ENCODE measurements around the gene CCDC85A.

DNA sequence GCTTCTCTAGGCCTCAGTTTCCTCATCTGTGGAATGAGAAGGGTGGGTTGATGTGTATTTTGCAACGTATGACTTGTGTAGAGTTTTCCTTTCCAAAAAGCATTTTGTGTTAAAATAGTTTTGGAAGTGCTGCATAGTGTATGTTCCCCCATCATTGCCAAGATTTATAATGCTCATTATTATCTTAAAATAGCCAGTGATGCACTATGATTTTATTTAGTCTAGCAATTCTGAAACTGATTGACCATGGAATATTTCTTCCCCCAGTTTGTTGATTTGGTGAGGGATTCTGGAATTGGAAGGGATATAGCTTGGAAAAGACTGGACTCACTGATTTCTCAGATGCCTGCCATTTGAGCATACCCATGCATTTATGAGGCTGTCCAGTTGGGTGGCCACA is 130.6 kb downstream of the CCDC85A start:
- TF ChIP-seq, protein P1, sequence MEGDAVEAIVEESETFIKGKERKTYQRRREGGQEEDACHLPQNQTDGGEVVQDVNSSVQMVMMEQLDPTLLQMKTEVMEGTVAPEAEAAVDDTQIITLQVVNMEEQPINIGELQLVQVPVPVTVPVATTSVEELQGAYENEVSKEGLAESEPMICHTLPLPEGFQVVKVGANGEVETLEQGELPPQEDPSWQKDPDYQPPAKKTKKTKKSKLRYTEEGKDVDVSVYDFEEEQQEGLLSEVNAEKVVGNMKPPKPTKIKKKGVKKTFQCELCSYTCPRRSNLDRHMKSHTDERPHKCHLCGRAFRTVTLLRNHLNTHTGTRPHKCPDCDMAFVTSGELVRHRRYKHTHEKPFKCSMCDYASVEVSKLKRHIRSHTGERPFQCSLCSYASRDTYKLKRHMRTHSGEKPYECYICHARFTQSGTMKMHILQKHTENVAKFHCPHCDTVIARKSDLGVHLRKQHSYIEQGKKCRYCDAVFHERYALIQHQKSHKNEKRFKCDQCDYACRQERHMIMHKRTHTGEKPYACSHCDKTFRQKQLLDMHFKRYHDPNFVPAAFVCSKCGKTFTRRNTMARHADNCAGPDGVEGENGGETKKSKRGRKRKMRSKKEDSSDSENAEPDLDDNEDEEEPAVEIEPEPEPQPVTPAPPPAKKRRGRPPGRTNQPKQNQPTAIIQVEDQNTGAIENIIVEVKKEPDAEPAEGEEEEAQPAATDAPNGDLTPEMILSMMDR (IDR thresholded peaks at IDR 0.05), result no peak
- TF ChIP-seq POLR2A (IDR thresholded peaks at IDR 0.05), result no peak

All from lower leg skin (tissue), 3 donors.